H1 (cell line): ENCODE data around the gene GPR83. TPM values are rescaled to one million over a fixed set of nuclear protein-coding genes. Genes with fewer than 3 reads are reported as not detected.

Source experiments
- CTCF ChIA-PET: fragments of 300-600 bp; sonication (Branson Sonifier 250); formaldehyde crosslinking; loops from one replicate; lab custom pipeline; 2021; ENCODE audit not compliant: partially characterized antibody; lab: Charles Lee
- POLR2A ChIA-PET: fragments of 300-600 bp; sonication (Branson Sonifier 250); formaldehyde crosslinking; loops from one replicate; lab custom pipeline; 2021; ENCODE audit warnings: inconsistent platforms; ENCODE audit not compliant: partially characterized antibody; lab: Charles Lee
- DNase-seq, 2 experiments: peaks; one replicate each; pipeline versions ENCODE4 v3.0.0 to v3.0.0-alpha.2; 2010 to 2022; ENCODE audit warnings: low spot score in 2 of 2, low read depth in 1 of 2, mixed read lengths in 1 of 2
- FAIRE-seq: peaks from 2 replicates; lab custom pipeline; 2011; peaks lifted over from hg19 to GRCh38; lab: Jason Lieb, UNC
- H2AFZ ChIP-seq: 2 replicates; pipeline ENCODE4 v1.8.1; 2012; ENCODE audit warnings: low read length, inconsistent platforms
- H2AK5ac ChIP-seq: 2 replicates; pipeline ENCODE4 v1.6.1; 2013; ENCODE audit warnings: low read depth, low read length
- H2BK120ac ChIP-seq: replicated peaks from 2 replicates; pipeline ENCODE3; 2013; ENCODE audit warnings: low read depth, low read length, inconsistent platforms
- H2BK12ac ChIP-seq: 2 replicates; pipeline ENCODE4 v1.6.1; 2013; ENCODE audit warnings: low read depth, low read length
- H2BK15ac ChIP-seq: 2 replicates; pipeline ENCODE4 v1.6.1; 2013; ENCODE audit warnings: low read length
- H2BK20ac ChIP-seq: 2 replicates; pipeline ENCODE4 v1.6.1; 2013; ENCODE audit warnings: low read length
- H2BK5ac ChIP-seq: 2 replicates; pipeline ENCODE4 v1.6.1; 2013; ENCODE audit warnings: low read depth, low read length
- H3K14ac ChIP-seq: 2 replicates; pipeline ENCODE4 v1.6.1; 2013; ENCODE audit warnings: inconsistent platforms; ENCODE audit not compliant: insufficient read length
- H3K18ac ChIP-seq: 2 replicates; pipeline ENCODE4 v1.6.1; 2013; ENCODE audit warnings: low read length; ENCODE audit errors: extremely low read depth
- H3K23ac ChIP-seq: 2 replicates; pipeline ENCODE4 v1.6.1; 2013; ENCODE audit warnings: inconsistent platforms; ENCODE audit not compliant: insufficient read length
- H3K23me2 ChIP-seq: 2 replicates; pipeline ENCODE4 v1.6.1; 2013; ENCODE audit warnings: low read depth, low read length
- H3K27ac ChIP-seq: 2 replicates; pipeline ENCODE4 v1.6.1; 2011; ENCODE audit warnings: low read depth, low read length, inconsistent platforms
- H3K27me3 ChIP-seq, 4 experiments: replicated peaks in 1 of 4; 1 replicate in 1 of 4; 2 replicates in 3 of 4; pipeline versions ENCODE4 v1.6.1 to v1.8.1; 2011 to 2013; ENCODE audit warnings: low read length in 3 of 4, mild to moderate bottlenecking in 3 of 4, inconsistent platforms in 2 of 4, mixed read lengths in 2 of 4, moderate library complexity in 1 of 4; ENCODE audit not compliant: control insufficient read depth in 3 of 4, insufficient read depth in 3 of 4; ENCODE audit errors: extremely low read depth in 1 of 4
- H3K36me3 ChIP-seq, 4 experiments: 2 replicates each; pipeline versions ENCODE4 v1.6.1 to v1.8.1; 2011 to 2013; ENCODE audit warnings: mild to moderate bottlenecking in 4 of 4, low read length in 3 of 4, moderate library complexity in 2 of 4, control low read depth in 1 of 4, inconsistent platforms in 1 of 4; ENCODE audit not compliant: insufficient read depth in 4 of 4, control insufficient read depth in 2 of 4
- H3K4ac ChIP-seq: replicated peaks from 2 replicates; pipeline ENCODE3; 2013; ENCODE audit warnings: low read length, low read depth, mixed read lengths, inconsistent platforms; ENCODE audit not compliant: insufficient read length
- H3K4me1 ChIP-seq, 4 experiments: replicated peaks in 1 of 4; 1 replicate in 1 of 4; 2 replicates in 3 of 4; pipeline versions ENCODE4 v1.6.1 to v1.8.1; 2011 to 2013; ENCODE audit warnings: low read length in 3 of 4, inconsistent platforms in 2 of 4, mixed read lengths in 1 of 4; ENCODE audit not compliant: insufficient read depth in 4 of 4, control insufficient read depth in 3 of 4
- H3K4me2 ChIP-seq, 2 experiments: 2 replicates each; pipeline versions ENCODE4 v1.6.1 to v1.8.1; 2011 to 2013; ENCODE audit warnings: low read depth in 2 of 2, low read length in 2 of 2, control low read depth in 1 of 2, inconsistent platforms in 1 of 2, mild to moderate bottlenecking in 1 of 2; ENCODE audit not compliant: insufficient read depth in 1 of 2
- H3K4me3 ChIP-seq, 4 experiments: fragments of 200-600, 300-600 bp in 1 of 4; sonication (generic), shearing (Covaris generic), sonication (Bioruptor Twin) in 1 of 4; 2 replicates each; pipeline versions ENCODE4 v1.5.1 to v1.8.1; 2011 to 2016; ENCODE audit warnings: low read length in 4 of 4, low read depth in 3 of 4, control low read depth in 2 of 4, inconsistent platforms in 2 of 4, mild to moderate bottlenecking in 2 of 4, mixed read lengths in 1 of 4, moderate library complexity in 1 of 4; ENCODE audit not compliant: insufficient read depth in 2 of 4; ENCODE audit errors: extremely low read depth in 1 of 4
- H3K56ac ChIP-seq: replicated peaks from 2 replicates; pipeline ENCODE3; 2013; ENCODE audit warnings: low read depth, mild to moderate bottlenecking, mixed read lengths, low read length, inconsistent platforms; ENCODE audit not compliant: insufficient read length
- H3K79me1 ChIP-seq: 2 replicates; pipeline ENCODE4 v1.6.1; 2013; ENCODE audit warnings: low read depth, low read length, control low read depth
- H3K79me2 ChIP-seq, 2 experiments: 2 replicates each; pipeline versions ENCODE4 v1.6.1 to v1.8.1; 2012 to 2013; ENCODE audit warnings: low read length in 2 of 2, mild to moderate bottlenecking in 2 of 2, inconsistent platforms in 1 of 2; ENCODE audit not compliant: insufficient read depth in 2 of 2, control insufficient read depth in 1 of 2
- H3K9ac ChIP-seq, 4 experiments: replicated peaks in 1 of 4; 1 replicate in 1 of 4; 2 replicates in 3 of 4; pipeline versions ENCODE4 v1.6.1 to v1.8.1; 2011 to 2013; ENCODE audit warnings: low read depth in 3 of 4, low read length in 3 of 4, control low read depth in 2 of 4, mild to moderate bottlenecking in 2 of 4, moderate library complexity in 2 of 4, inconsistent platforms in 1 of 4; ENCODE audit errors: extremely low read depth in 1 of 4
- H3K9me3 ChIP-seq, 2 experiments: 2 replicates each; pipeline versions ENCODE4 v1.6.1 to v1.8.1; 2012 to 2013; ENCODE audit warnings: mild to moderate bottlenecking in 2 of 2, moderate library complexity in 2 of 2, control low read depth in 1 of 2, inconsistent platforms in 1 of 2, low read depth in 1 of 2, low read length in 1 of 2, mixed read lengths in 1 of 2; ENCODE audit not compliant: insufficient read depth in 2 of 2
- H4K20me1 ChIP-seq, 2 experiments: replicated peaks in 1 of 2; 2 replicates each; pipeline versions ENCODE3 to v1.8.1; 2011 to 2013; ENCODE audit warnings: inconsistent platforms in 2 of 2, low read length in 2 of 2, mild to moderate bottlenecking in 1 of 2; ENCODE audit not compliant: insufficient read depth in 2 of 2, control insufficient read depth in 1 of 2
- H4K5ac ChIP-seq: 2 replicates; pipeline ENCODE4 v1.6.1; 2013; ENCODE audit warnings: low read length, low read depth, mixed read lengths, inconsistent platforms; ENCODE audit not compliant: insufficient read length
- H4K8ac ChIP-seq: 2 replicates; pipeline ENCODE4 v1.8.0; 2013; ENCODE audit warnings: mild to moderate bottlenecking, moderate library complexity, low read length, inconsistent platforms; ENCODE audit not compliant: insufficient read depth; ENCODE audit errors: extremely low read depth
- H4K91ac ChIP-seq: replicated peaks from 2 replicates; pipeline ENCODE3; 2013; ENCODE audit warnings: low read length, mixed read lengths, inconsistent platforms; ENCODE audit not compliant: insufficient read length
- EZH2 ChIP-seq: fragments of 200-600 bp; sonication (generic); IDR thresholded peaks from 2 replicates; pipeline ENCODE4 v1.7.1; 2012; ENCODE audit warnings: low read depth, mild to moderate bottlenecking, moderate library complexity, low read length, inconsistent platforms; ENCODE audit not compliant: severe bottlenecking
- KDM4A ChIP-seq: IDR thresholded peaks from one replicate; pipeline ENCODE4 v1.7.1; 2012; ENCODE audit warnings: low read depth, mild to moderate bottlenecking, moderate library complexity, low read length, inconsistent platforms; ENCODE audit not compliant: severe bottlenecking
- NRF1 ChIP-seq: IDR thresholded peaks from 2 replicates; pipeline ENCODE4 v1.6.1; 2011; ENCODE audit warnings: mild to moderate bottlenecking, low read depth, low read length, improper control_type of control experiment
- RXRA ChIP-seq: IDR thresholded peaks from 2 replicates; pipeline ENCODE4 v1.6.1; 2011; ENCODE audit warnings: low read depth, mild to moderate bottlenecking, low read length, moderate library complexity; ENCODE audit not compliant: insufficient read depth
- SIN3A ChIP-seq, 2 experiments: IDR thresholded peaks in 1 of 2; conservative IDR thresholded peaks in 1 of 2; 2 replicates each; pipeline ENCODE4 v1.6.1; 2011 to 2012; ENCODE audit warnings: low read length in 2 of 2, improper control_type of control experiment in 1 of 2, low read depth in 1 of 2, mild to moderate bottlenecking in 1 of 2
- SIRT6 ChIP-seq: IDR thresholded peaks from one replicate; pipeline ENCODE4 v1.7.1; 2012; ENCODE audit warnings: low read length, inconsistent platforms
- ZNF274 ChIP-seq: IDR thresholded peaks from 2 replicates; pipeline ENCODE4 v1.7.0; 2012; ENCODE audit warnings: low read length, borderline replicate concordance; ENCODE audit errors: extremely low read depth
- WGBS, 2 experiments: shearing (Covaris generic) in 1 of 2; methylation state at CpG; one replicate each; pipeline versions ENCODE4 v1.1.6 to v1.1.7; 2013 to 2015; ENCODE audit warnings: low lambda C conversion rate in 2 of 2, mixed read lengths in 2 of 2, inconsistent platforms in 1 of 2, low coverage in 1 of 2, missing lambda C conversion rate in 1 of 2; ENCODE audit not compliant: insufficient replicate concordance in 2 of 2, insufficient coverage in 1 of 2, insufficient read length in 1 of 2; ENCODE audit errors: extremely low coverage in 1 of 2, missing lambda C conversion rate in 1 of 2; 5-methylcytosine and 5-hydroxymethylcytosine counted together
- polyA plus RNA-seq, 7 experiments: library from polyadenylated mRNA; depleted of rRNA in 3 of 7; stranded (reverse) in 5 of 7; unstranded in 2 of 7; fragments of >200 nt in 5 of 7; fragments of 200-250 nt in 2 of 7; gene quantifications; 1 replicate in 5 of 7; 2 replicates in 1 of 7; 4 replicates in 1 of 7; pipeline versions ENCODE4 v1.2.1 to v1.2.3, GENCODE V29; 2011 to 2013; ENCODE audit warnings: missing spikeins in 2 of 7, mixed read lengths in 2 of 7
- total RNA-seq: library from RNA; stranded (reverse); fragmentation: NEBNext Ultra II Directional; extraction: Animal tissue kit (Norgen Biotek cat#: 25700); gene quantifications from 2 replicates; pipeline ENCODE4 v1.2.1, GENCODE V29; 2021

GPR83 gene
- total and polyA plus RNA-seq, 2 of the 8 experiments (the other 6 are each of a cell fraction or from before 2014, with no cell fraction given): 0.30 to 1.5 TPM

GRCh38 chr11:94343495-94343894, 57.7 kb downstream of the GPR83 start:
- POLR2A ChIA-PET: no interaction called here
- no peaks in the 10 kb centered on the region for H3K23me2 ChIP-seq
- H2BK5ac ChIP-seq: no peak overlapping the region
- FAIRE-seq: no peak
- no peak overlapping the region for H3K23ac ChIP-seq
- H2AK5ac ChIP-seq: no peak overlapping the region
- no peak overlapping the region for H3K56ac ChIP-seq
- no peak overlapping the region for H3K4me3 ChIP-seq
- H4K91ac ChIP-seq: no peak overlapping the region
- no peak for TF ChIP-seq ZNF274
- no peak for TF ChIP-seq SIRT6
- no peak for TF ChIP-seq EZH2
- no peak for TF ChIP-seq RXRA
- no peak for TF ChIP-seq SIN3A (conservative IDR thresholded peaks at IDR 0.05 in 1 of 2, IDR thresholded peaks at IDR 0.05 in 1 of 2; ENCODE audit: low read depth in 1 of 2, low read length in 2 of 2)
- TF ChIP-seq KDM4A: no peak
- TF ChIP-seq NRF1: no peak
- TF ChIP-seq, all 59 proteins: peak for 0
- H4K8ac ChIP-seq: no peak overlapping the region
- no peaks in the 10 kb centered on the region for H3K27me3 ChIP-seq
- no peaks in the 10 kb centered on the region for H3K4me1 ChIP-seq
- no peak overlapping the region for H3K27ac ChIP-seq
- H4K5ac ChIP-seq: no peak overlapping the region
- DNase-seq: no peak
- H3K4me2 ChIP-seq: no peak overlapping the region
- H2BK20ac ChIP-seq: no peak overlapping the region
- WGBS, 2 experiments: 89% methylated on average over 1 of the region's 1 CpG; no CpG with 5 or more reads in 1 of the 2 experiments
- H3K79me2 ChIP-seq: no peaks in the 10 kb centered on the region
- no peak overlapping the region for H3K14ac ChIP-seq
- H2BK12ac ChIP-seq: no peak overlapping the region
- H3K79me1 ChIP-seq: no peaks in the 10 kb centered on the region
- no peaks in the 10 kb centered on the region for H4K20me1 ChIP-seq
- no peak overlapping the region for H2BK15ac ChIP-seq
- no peak overlapping the region for H3K18ac ChIP-seq
- H3K9ac ChIP-seq: no peak overlapping the region
- no peak overlapping the region for H2AFZ ChIP-seq
- no peak overlapping the region for H3K4ac ChIP-seq
- H2BK120ac ChIP-seq: no peak overlapping the region
- H3K9me3 ChIP-seq: peaks cover 8 to 14% of the 10 kb centered on the region in 2 experiments; a peak in 2 of 4 replicates
- no peaks in the 10 kb centered on the region for H3K36me3 ChIP-seq
- CTCF ChIA-PET: interaction anchor here (1.1 kb wide), 1 partner anchor 74 kb away, joined by 5 read pairs; no protein-coding TSS in a partner anchor
